Esophagus muscularis mucosa (tissue), 4 donors: ENCODE measurements around the gene BMP6. TPM values are rescaled to one million over a fixed set of nuclear protein-coding genes. Genes with fewer than 3 reads are reported as not detected.

Experiments used
- DNase-seq: peaks from one replicate; pipeline ENCODE4 v3.0.0-alpha.2; 2017; ENCODE audit errors: extremely low spot score
- H3K27ac ChIP-seq, 4 donors: fragments of 200-600 bp; sonication (generic); replicated peaks in 1 of 4; 1 replicate in 3 of 4; 2 replicates in 1 of 4; pipeline ENCODE4 v1.5.1; 2016 to 2019; ENCODE audit warnings: mild to moderate bottlenecking in 1 of 4
- H3K27me3 ChIP-seq, 4 donors: fragments of 200-600 bp; sonication (generic); one replicate each; pipeline versions ENCODE4 v1.5.1 to v1.6.0; 2016 to 2019
- H3K36me3 ChIP-seq, 4 donors: fragments of 200-600 bp; sonication (generic); one replicate each; pipeline ENCODE4 v1.5.1; 2016 to 2019
- H3K4me1 ChIP-seq, 4 donors: fragments of 200-600 bp; sonication (generic); one replicate each; pipeline ENCODE4 v1.5.1; 2016 to 2019
- H3K4me3 ChIP-seq, 4 donors: fragments of 200-600 bp; sonication (generic); 1 replicate in 2 of 4; 2 replicates in 2 of 4; pipeline ENCODE4 v1.5.1; 2016 to 2019; ENCODE audit warnings: mild to moderate bottlenecking in 4 of 4, moderate library complexity in 1 of 4
- H3K9me3 ChIP-seq, 4 donors: fragments of 200-600 bp; sonication (generic); 1 replicate in 3 of 4; 2 replicates in 1 of 4; pipeline ENCODE4 v1.5.1; 2016 to 2019
- CTCF ChIP-seq, 3 experiments: fragments of 200-600 bp in 2 of 3; fragments of 450-650 bp in 1 of 3; sonication (generic) in 2 of 3; IDR thresholded peaks; one replicate each; pipeline ENCODE4 v1.5.1; 2017 to 2019; ENCODE audit warnings: antibody characterized with exemption in 3 of 3, mild to moderate bottlenecking in 2 of 3, moderate library complexity in 1 of 3
- EP300 ChIP-seq: sonication (generic); formaldehyde crosslinking; IDR thresholded peaks from one replicate; pipeline ENCODE4 v1.6.1; 2017; ENCODE audit warnings: antibody characterized with exemption
- POLR2A ChIP-seq: fragments of 450-650 bp; IDR thresholded peaks from one replicate; pipeline ENCODE4 v1.6.1; 2017; ENCODE audit warnings: antibody characterized with exemption, moderate library complexity, mild to moderate bottlenecking, low read depth
- POLR2AphosphoS5 ChIP-seq, 2 donors: sonication (generic); formaldehyde crosslinking; IDR thresholded peaks; one replicate each; pipeline ENCODE4 v1.6.1; 2017; ENCODE audit warnings: antibody characterized with exemption in 2 of 2
- WGBS: methylation state at CpG from one replicate; pipeline ENCODE4 v1.1.5; 2018; 5-methylcytosine and 5-hydroxymethylcytosine counted together
- intact Hi-C: fragments of 100-400 bp; cut with DNase I; formaldehyde crosslinking; loops from one replicate; pipeline ENCODE4 v1.15.1; 2023
- total RNA-seq, 4 donors: library from RNA; depleted of rRNA; stranded (reverse); fragments of >200 nt; gene quantifications; one replicate each; pipeline versions ENCODE4 v1.1.0 to v1.2.1, GENCODE V29; 2016

BMP6 gene
- total RNA-seq, 4 donors from 2014 or later = 5.1 to 10.0 (median 6.9) TPM

- TF ChIP-seq POLR2A (no peak), CTCF (IDR thresholded peaks at IDR 0.05) (no peak), EP300 (no peak), POLR2AphosphoS5 (IDR thresholded peaks at IDR 0.05) (no peak)
- H3K4me3 ChIP-seq = no peak overlapping the region
- no peak overlapping the region for H3K27ac ChIP-seq
These were observed 44.2 kb downstream of the BMP6 start for GRCh38 chr6:7770111-7770510.

GRCh38 chr6:7770601-7771000 is 44.7 kb downstream of the BMP6 start:
- H3K27ac ChIP-seq = no peak overlapping the region
- no peak overlapping the region for H3K4me3 ChIP-seq
- 93% methylated on average over 3 of the region's 3 CpGs for WGBS
- H3K9me3 ChIP-seq = no peaks in the 10 kb centered on the region
- DNase-seq = no peak
- H3K4me1 ChIP-seq = no peaks in the 10 kb centered on the region
- H3K36me3 ChIP-seq = no peaks in the 10 kb centered on the region
- intact Hi-C loops = no loop called here
- TF ChIP-seq CTCF (IDR thresholded peaks at IDR 0.05) (no peak), EP300 (no peak), POLR2A (no peak)
- peaks cover 0 to 6% (median 0%) of the 10 kb centered on the region in 4 donors for H3K27me3 ChIP-seq

More at GRCh38 chr6:7770111-7770510, 44.2 kb downstream of the BMP6 start:
- intact Hi-C loops = no loop called here
- Histone ChIP-seq H3K4me1 (no peaks in the 10 kb centered on the region), H3K36me3 (no peaks in the 10 kb centered on the region), H3K27me3 (peaks cover 0 to 6% (median 0%) of the 10 kb centered on the region in 4 donors), H3K9me3 (no peaks in the 10 kb centered on the region)
- no peak for DNase-seq
- WGBS = 88% methylated on average over 4 of the region's 4 CpGs

GRCh38 chr6:7773322-7773721 is 47.4 kb downstream of the BMP6 start:
- Histone ChIP-seq H3K9me3 (no peaks in the 10 kb centered on the region), H3K4me1 (no peaks in the 10 kb centered on the region), H3K27ac (no peak overlapping the region), H3K4me3 (no peak overlapping the region), H3K36me3 (no peaks in the 10 kb centered on the region), H3K27me3 (peaks cover 0 to 6% (median 0%) of the 10 kb centered on the region in 4 donors)
- TF ChIP-seq EP300 (no peak), POLR2AphosphoS5 (IDR thresholded peaks at IDR 0.05) (no peak), POLR2A (no peak), CTCF (IDR thresholded peaks at IDR 0.05) (no peak)
- WGBS = 91% methylated on average over 3 of the region's 3 CpGs
- no peak for DNase-seq
- intact Hi-C loops = no loop called here

GRCh38 chr6:7773914-7774313 is 48.0 kb downstream of the BMP6 start:
- WGBS = 83% methylated on average over 9 of the region's 9 CpGs
- no peak overlapping the region for H3K27ac ChIP-seq
- no peaks in the 10 kb centered on the region for H3K36me3 ChIP-seq
- DNase-seq = no peak
- no peaks in the 10 kb centered on the region for H3K9me3 ChIP-seq
- H3K4me3 ChIP-seq = no peak overlapping the region
- no peak for TF ChIP-seq POLR2AphosphoS5 (IDR thresholded peaks at IDR 0.05)
- no peaks in the 10 kb centered on the region for H3K4me1 ChIP-seq
- intact Hi-C loops = no loop called here
- peaks cover 0 to 6% (median 0%) of the 10 kb centered on the region in 4 donors for H3K27me3 ChIP-seq

- Histone ChIP-seq H3K4me3 (no peak overlapping the region), H3K4me1 (no peaks in the 10 kb centered on the region), H3K36me3 (no peaks in the 10 kb centered on the region), H3K27me3 (peaks cover 0 to 6% (median 0%) of the 10 kb centered on the region in 4 donors), H3K9me3 (no peaks in the 10 kb centered on the region), H3K27ac (no peak overlapping the region)
- DNase-seq = no peak
- WGBS = 82% methylated on average over 2 of the region's 2 CpGs
- TF ChIP-seq POLR2A (no peak), EP300 (no peak), CTCF (IDR thresholded peaks at IDR 0.05) (no peak), POLR2AphosphoS5 (IDR thresholded peaks at IDR 0.05) (no peak)
- intact Hi-C loops = no loop called here
These were observed 50.6 kb downstream of the BMP6 start for GRCh38 chr6:7776509-7776908.
